HepG2 (cell line): ENCODE measurements around the gene HLF. TPM values are rescaled to one million over a fixed set of nuclear protein-coding genes. Genes with fewer than 3 reads are reported as not detected.

Source experiments
- AFF4 ChIP-seq: sonication (generic); formaldehyde crosslinking; IDR thresholded peaks from 2 replicates; pipeline ENCODE4 v1.4.0; 2020; ENCODE audit warnings: missing genetic modification reagents
- FOSL1 ChIP-seq: sonication (generic); formaldehyde crosslinking; IDR thresholded peaks from 2 replicates; pipeline ENCODE4 v1.9.0; 2021; ENCODE audit warnings: missing genetic modification reagents, borderline replicate concordance
- HMG20A ChIP-seq: IDR thresholded peaks from 2 replicates; pipeline ENCODE4 v1.6.1; 2016; ENCODE audit warnings: borderline replicate concordance
- HMGA1 ChIP-seq: sonication (generic); formaldehyde crosslinking; conservative IDR thresholded peaks from 2 replicates; pipeline ENCODE4 v1.4.0; 2020; ENCODE audit warnings: missing genetic modification reagents
- HNRNPUL1 ChIP-seq: fragments of 200-400 bp; formaldehyde crosslinking; IDR thresholded peaks from 2 replicates; pipeline ENCODE4 v1.6.1; 2017; ENCODE audit warnings: low read depth, mild to moderate bottlenecking, low read length, moderate library complexity
- NFYB ChIP-seq: sonication (generic); formaldehyde crosslinking; IDR thresholded peaks from 2 replicates; pipeline ENCODE4 v1.4.0; 2020; ENCODE audit warnings: missing genetic modification reagents
- PBX3 ChIP-seq: sonication (generic); formaldehyde crosslinking; IDR thresholded peaks from 2 replicates; pipeline ENCODE4 v1.8.1; 2023; ENCODE audit warnings: missing genetic modification reagents, inconsistent platforms, borderline replicate concordance
- RFX3 ChIP-seq: IDR thresholded peaks from 2 replicates; pipeline ENCODE4 v1.6.1; 2016; ENCODE audit warnings: missing biosample characterization, missing genetic modification reagents
- SNRNP70 ChIP-seq: fragments of 200-400 bp; formaldehyde crosslinking; IDR thresholded peaks from 2 replicates; pipeline ENCODE4 v1.6.1; 2017; ENCODE audit warnings: mild to moderate bottlenecking, low read depth, low read length, moderate library complexity
- TAF1 ChIP-seq: sonication (generic); formaldehyde crosslinking; IDR thresholded peaks from 2 replicates; pipeline ENCODE4 v1.4.0; 2020; ENCODE audit warnings: missing genetic modification reagents
- ZMYM3 ChIP-seq: sonication (generic); formaldehyde crosslinking; IDR thresholded peaks from 2 replicates; pipeline ENCODE4 v1.5.1; 2020; ENCODE audit warnings: mild to moderate bottlenecking, missing genetic modification reagents
- ZNF253 ChIP-seq: sonication (generic); formaldehyde crosslinking; IDR thresholded peaks from 2 replicates; pipeline ENCODE4 v1.8.0; 2022; ENCODE audit warnings: mild to moderate bottlenecking, missing genetic modification reagents, borderline replicate concordance
- ZNF280D ChIP-seq: sonication (generic); formaldehyde crosslinking; IDR thresholded peaks from 2 replicates; pipeline ENCODE4 v1.5.1; 2020; ENCODE audit warnings: mild to moderate bottlenecking, missing genetic modification reagents
- ZNF570 ChIP-seq: sonication (generic); formaldehyde crosslinking; IDR thresholded peaks from 2 replicates; pipeline ENCODE4 v1.4.0; 2020; ENCODE audit warnings: mild to moderate bottlenecking, missing genetic modification reagents, borderline replicate concordance
- ZNF609 ChIP-seq: sonication (generic); formaldehyde crosslinking; IDR thresholded peaks from 2 replicates; pipeline ENCODE4 v1.4.0; 2020; ENCODE audit warnings: mild to moderate bottlenecking, missing genetic modification reagents, borderline replicate concordance
- polyA plus RNA-seq, 8 experiments: library from polyadenylated mRNA; depleted of rRNA in 3 of 8; stranded (reverse) in 7 of 8; unstranded in 1 of 8; fragments of >200 nt; fragmentation: Illumina TruSeq in 4 of 8; extraction: Trizol in 4 of 8; gene quantifications; 2 replicates each; pipeline versions ENCODE4 v1.2.1 to v1.2.3, GENCODE V29; 2011 to 2016; ENCODE audit warnings: low read depth in 4 of 8, missing spikeins in 1 of 8, mixed read lengths in 1 of 8; ENCODE audit not compliant: insufficient read depth in 1 of 8
- total RNA-seq, 5 experiments: library from RNA; depleted of rRNA; stranded (reverse); fragments of >200 nt; fragmentation: Illumina TruSeq; extraction: Trizol; gene quantifications; 2 replicates each; pipeline ENCODE4 v1.2.3, GENCODE V29; 2016; ENCODE audit warnings: low read depth in 1 of 5

The HLF gene
- total and polyA plus RNA-seq, 2 of the 13 experiments (the other 11 are each of a cell fraction or from before 2014, with no cell fraction given) = 202 to 346 TPM

- TF ChIP-seq PBX3 (CRISPR knock-in tag) (0 out of 2 replicates have a peak, but pooled peaks have one; percentile 25), ZMYM3 (CRISPR knock-in tag) (peak; percentile 43; the same call in 1 of the 2 replicates), ZNF253 (CRISPR knock-in tag) (peak; percentile 76; the same call in 1 of the 2 replicates), ZNF570 (CRISPR knock-in tag) (no peak), TAF1 (CRISPR knock-in tag) (no peak; the same call in 1 of the 2 replicates), HMG20A (CRISPR knock-in tag) (0 out of 2 replicates have a peak, but pooled peaks have one; percentile 25), FOSL1 (no peak), AFF4 (no peak), ZNF280D (CRISPR knock-in tag) (no peak), NFYB (0 out of 2 replicates have a peak, but pooled peaks have one; percentile 19), ZNF609 (CRISPR knock-in tag) (no peak), HNRNPUL1 (no peak), RFX3 (CRISPR knock-in tag) (no peak), HMGA1 (CRISPR knock-in tag) (no peak), SNRNP70 (no peak)
Measured at GRCh38 chr17:55238179-55238930, 26.4 kb upstream of the HLF start (continued).
